Liver (tissue), 9 donors: ENCODE data around the gene PEMT. TPM values are rescaled to one million over a fixed set of nuclear protein-coding genes. Genes with fewer than 3 reads are reported as not detected.

Experiments
- DNase-seq: peaks from one replicate; pipeline ENCODE4 v3.0.0-alpha.2; 2017; ENCODE audit warnings: low spot score
- H3K27ac ChIP-seq, 2 donors: one replicate each; pipeline ENCODE4 v1.7.0; 2013; ENCODE audit warnings: inconsistent platforms in 2 of 2, low read length in 2 of 2, control low read depth in 1 of 2, low read depth in 1 of 2, mild to moderate bottlenecking in 1 of 2
- H3K27me3 ChIP-seq, 4 donors: one replicate each; pipeline versions ENCODE4 v1.6.1 to v1.7.0; 2013; ENCODE audit warnings: low read length in 3 of 4, inconsistent platforms in 1 of 4, mild to moderate bottlenecking in 1 of 4, moderate library complexity in 1 of 4; ENCODE audit not compliant: control insufficient read depth in 4 of 4, insufficient read depth in 4 of 4
- H3K36me3 ChIP-seq, 4 donors: one replicate each; pipeline versions ENCODE4 v1.6.1 to v1.7.0; 2013; ENCODE audit warnings: low read length in 3 of 4, mild to moderate bottlenecking in 3 of 4, low read depth in 1 of 4, moderate library complexity in 1 of 4; ENCODE audit not compliant: control insufficient read depth in 4 of 4, insufficient read depth in 3 of 4
- H3K4me1 ChIP-seq, 4 donors: one replicate each; pipeline versions ENCODE4 v1.6.1 to v1.7.0; 2013; ENCODE audit warnings: low read length in 3 of 4, mild to moderate bottlenecking in 3 of 4, moderate library complexity in 1 of 4; ENCODE audit not compliant: control insufficient read depth in 4 of 4, insufficient read depth in 4 of 4
- H3K4me3 ChIP-seq, 3 donors: one replicate each; pipeline versions ENCODE4 v1.6.1 to v1.7.0; 2013; ENCODE audit warnings: low read length in 3 of 3, control low read depth in 1 of 3, low read depth in 1 of 3, mild to moderate bottlenecking in 1 of 3
- H3K9ac ChIP-seq, 2 donors: one replicate each; pipeline ENCODE4 v1.7.0; 2013; ENCODE audit warnings: low read length in 2 of 2, mild to moderate bottlenecking in 2 of 2, moderate library complexity in 2 of 2, control low read depth in 1 of 2, low read depth in 1 of 2
- H3K9me3 ChIP-seq, 4 donors: one replicate each; pipeline versions ENCODE4 v1.6.1 to v1.7.0; 2013; ENCODE audit warnings: low read length in 3 of 4; ENCODE audit not compliant: control insufficient read depth in 4 of 4
- ATF3 ChIP-seq: IDR thresholded peaks from 2 replicates; pipeline ENCODE4 v1.6.1; 2016; ENCODE audit warnings: antibody characterized with exemption
- CTCF ChIP-seq: fragments of 150-350 bp; IDR thresholded peaks from 2 replicates; pipeline ENCODE4 v1.5.1; 2017; ENCODE audit warnings: improper control_type of control experiment, low read depth, low read length; ENCODE audit not compliant: missing input control
- EGR1 ChIP-seq, 2 donors: IDR thresholded peaks; 2 replicates each; pipeline ENCODE4 v1.6.1; 2016 to 2018; ENCODE audit warnings: antibody characterized with exemption in 2 of 2, low read depth in 2 of 2
- FOXA1 ChIP-seq: IDR thresholded peaks from 2 replicates; pipeline ENCODE4 v1.6.1; 2016; ENCODE audit warnings: antibody characterized with exemption
- FOXA2 ChIP-seq: IDR thresholded peaks from 2 replicates; pipeline ENCODE4 v1.6.1; 2016; ENCODE audit warnings: antibody characterized with exemption
- GABPA ChIP-seq, 2 donors: IDR thresholded peaks in 1 of 2; conservative IDR thresholded peaks in 1 of 2; 2 replicates each; pipeline ENCODE4 v1.6.1; 2016; ENCODE audit warnings: antibody characterized with exemption in 2 of 2, mild to moderate bottlenecking in 1 of 2, moderate library complexity in 1 of 2
- HNF4A ChIP-seq, 2 donors: conservative IDR thresholded peaks; 2 replicates each; pipeline ENCODE4 v1.6.1; 2016; ENCODE audit warnings: antibody characterized with exemption in 2 of 2, mild to moderate bottlenecking in 2 of 2
- HNF4G ChIP-seq: IDR thresholded peaks from 2 replicates; pipeline ENCODE4 v1.6.1; 2016; ENCODE audit warnings: antibody characterized with exemption
- JUND ChIP-seq, 2 donors: IDR thresholded peaks; 2 replicates each; pipeline ENCODE4 v1.6.1; 2016; ENCODE audit warnings: antibody characterized with exemption in 2 of 2
- MAX ChIP-seq: IDR thresholded peaks from 2 replicates; pipeline ENCODE4 v1.6.1; 2016; ENCODE audit warnings: antibody characterized with exemption
- RAD21 ChIP-seq, 2 donors: IDR thresholded peaks; 2 replicates each; pipeline ENCODE4 v1.6.1; 2016; ENCODE audit warnings: antibody characterized with exemption in 2 of 2, mild to moderate bottlenecking in 2 of 2
- REST ChIP-seq: IDR thresholded peaks from 2 replicates; pipeline ENCODE4 v1.6.1; 2016; ENCODE audit warnings: antibody characterized with exemption, mild to moderate bottlenecking
- RXRA ChIP-seq, 2 donors: IDR thresholded peaks; 2 replicates each; pipeline ENCODE4 v1.6.1; 2017 to 2018; ENCODE audit warnings: antibody characterized with exemption in 2 of 2, mild to moderate bottlenecking in 1 of 2
- SP1 ChIP-seq: IDR thresholded peaks from 2 replicates; pipeline ENCODE4 v1.6.1; 2018; ENCODE audit warnings: antibody characterized with exemption, mild to moderate bottlenecking
- TAF1 ChIP-seq: conservative IDR thresholded peaks from 2 replicates; pipeline ENCODE4 v1.6.1; 2016; ENCODE audit warnings: antibody characterized with exemption, mild to moderate bottlenecking
- YY1 ChIP-seq: IDR thresholded peaks from 2 replicates; pipeline ENCODE4 v1.6.1; 2016; ENCODE audit warnings: antibody characterized with exemption, mild to moderate bottlenecking
- ZBTB33 ChIP-seq: IDR thresholded peaks from 2 replicates; pipeline ENCODE4 v1.6.1; 2016; ENCODE audit warnings: antibody characterized with exemption
- WGBS: extraction: QIAGEN DNeasy Blood & Tissue Kit; methylation state at CpG from one replicate; pipeline ENCODE4 v1.1.7; 2013; 5-methylcytosine and 5-hydroxymethylcytosine counted together
- polyA plus RNA-seq, 2 donors: library from polyadenylated mRNA; stranded (reverse) in 1 of 2; unstranded in 1 of 2; fragments of 200-250 nt in 1 of 2; fragments of >200 nt in 1 of 2; fragmentation: Nextera tagmentation in 1 of 2; extraction: Ambion mirVana in 1 of 2; gene quantifications; one replicate each; pipeline versions ENCODE4 v1.2.1 to v1.2.3, GENCODE V29; 2013 to 2015
- total RNA-seq, 2 donors: library from RNA; depleted of rRNA; stranded (reverse); fragments of >200 nt; gene quantifications; one replicate each; pipeline ENCODE4 v1.2.3, GENCODE V29; 2014
- donor health status: healthy.
- donor health status: healthy.
- donor health status: healthy.
- donor health status: healthy.
- donor health status: healthy.

PEMT gene
- total and polyA plus RNA-seq, 4 donors: 64.6 to 211 (median 184) TPM

- no peaks in the 10 kb centered on the region for H3K9me3 ChIP-seq
- H3K4me3 ChIP-seq: no peak overlapping the region
- H3K27ac ChIP-seq: no peak overlapping the region
- no peak overlapping the region for H3K9ac ChIP-seq
- no peaks in the 10 kb centered on the region for H3K27me3 ChIP-seq
- 76% methylated on average over 17 of the region's 17 CpGs for WGBS
- no peaks in the 10 kb centered on the region for H3K4me1 ChIP-seq
- no peak for TF ChIP-seq SP1
- no peak for TF ChIP-seq FOXA2
- TF ChIP-seq RXRA (IDR thresholded peaks at IDR 0.05): no peak
- no peak for TF ChIP-seq JUND (IDR thresholded peaks at IDR 0.05)
- TF ChIP-seq TAF1: no peak
- no peak for TF ChIP-seq EGR1 (IDR thresholded peaks at IDR 0.05; ENCODE audit: low read depth in 2 of 2)
- TF ChIP-seq ZBTB33: no peak
- TF ChIP-seq FOXA1: no peak
- no peak for TF ChIP-seq REST
- no peak for TF ChIP-seq RAD21 (IDR thresholded peaks at IDR 0.05)
- TF ChIP-seq MAX: no peak
- no peak for TF ChIP-seq HNF4G
- no peak for TF ChIP-seq GABPA (IDR thresholded peaks at IDR 0.05 in 1 of 2, conservative IDR thresholded peaks at IDR 0.05 in 1 of 2)
- no peak for TF ChIP-seq ATF3
- TF ChIP-seq YY1: no peak
- TF ChIP-seq CTCF: no peak
- TF ChIP-seq HNF4A (conservative IDR thresholded peaks at IDR 0.05): no peak
- H3K36me3 ChIP-seq: no peaks in the 10 kb centered on the region
- DNase-seq: no peak
Measured at GRCh38 chr17:17628388-17629008, 37.0 kb upstream of the PEMT start.
